ENCODE measurements around the gene SYTL3. TPM values are rescaled to one million over a fixed set of nuclear protein-coding genes. Genes with fewer than 3 reads are reported as not detected.

SYTL3 gene
- total and polyA plus RNA-seq, 9 of the 15 experiments (the other 6 are each of a cell fraction or from before 2014, with no cell fraction given): 0.04 to 0.46 (median 0.17) TPM; not detected in 1

GRCh38 chr6:158772851-158773371 lies 123.1 kb downstream of the SYTL3 start:
- ATAC-seq (no peak), FAIRE-seq (no peak), DNase-seq (ENCODE audit: extremely low read depth in 1 of 4, low spot score in 3 of 4) (no peak)
- Histone ChIP-seq H3K9me1 (ENCODE audit: control insufficient read depth, insufficient read depth, low read length) (no peaks in the 10 kb centered on the region), H3K36me3 (ENCODE audit: control insufficient read depth, insufficient read depth, low read length) (peaks cover 100% of the 10 kb centered on the region), H3K79me2 (ENCODE audit: control insufficient read depth, insufficient read depth, low read length) (no peaks in the 10 kb centered on the region), H3K4me2 (ENCODE audit: insufficient read depth, low read length) (no peak overlapping the region), H2AFZ (ENCODE audit: low read depth, low read length) (no peak overlapping the region), H3K9ac (ENCODE audit: insufficient read depth in 1 of 2, low read depth in 2 of 2, low read length in 2 of 2) (no peak overlapping the region), H3K27ac (ENCODE audit: extremely low read depth, low read depth, low read length) (no peak overlapping the region), H3K9me3 (replicated peaks; ENCODE audit: control insufficient read depth, insufficient read depth, low read depth, low read length) (no peaks in the 10 kb centered on the region), H3K27me3 (ENCODE audit: control insufficient read depth in 2 of 2, insufficient read depth in 2 of 2, low read length in 2 of 2) (no peaks in the 10 kb centered on the region), H3K4me1 (replicated peaks in 1 of 2; ENCODE audit: control insufficient read depth in 2 of 2, insufficient read depth in 2 of 2, low read length in 2 of 2) (no peaks in the 10 kb centered on the region), H3K4me3 (no peak overlapping the region), H4K20me1 (replicated peaks; ENCODE audit: control insufficient read depth, insufficient read depth, low read length) (peaks cover 3% of the 10 kb centered on the region)
- no TSS peak for BruUV-seq (replicated peaks)
- CTCF ChIA-PET (ENCODE audit: low intra/inter-chr PET ratio): no interaction called here
- no peak for TF ChIP-seq ZNF699 (CRISPR knock-in tag; IDR thresholded peaks at IDR 0.05; ENCODE audit: insufficient replicate concordance)
- TF ChIP-seq ZNF3 (CRISPR knock-in tag; IDR thresholded peaks at IDR 0.05): no peak
- TF ChIP-seq GABPA (tag; conservative IDR thresholded peaks at IDR 0.05; ENCODE audit: low read depth): no peak
- TF ChIP-seq ESRRA (IDR thresholded peaks at IDR 0.05; ENCODE audit: borderline replicate concordance, low read depth): no peak
- no peak for TF ChIP-seq PHTF2 (CRISPR knock-in tag; IDR thresholded peaks at IDR 0.05)
- TF ChIP-seq TSC22D4 (tag; IDR thresholded peaks at IDR 0.05): no peak
- no peak for TF ChIP-seq HMGXB4 (CRISPR knock-in tag; IDR thresholded peaks at IDR 0.05)
- TF ChIP-seq XRCC4 (IDR thresholded peaks at IDR 0.05; ENCODE audit: extremely low read depth, insufficient read depth, insufficient read length): no peak
- no peak for TF ChIP-seq ARID2 (IDR thresholded peaks at IDR 0.05)
- POLR2A ChIA-PET: interaction anchor here (0.5 to 2.7 kb wide), 8 partner anchors 8 to 1327 kb away, joined by 3 to 16 read pairs (median 4); no protein-coding TSS in a partner anchor
- in situ Hi-C loops (cut with MboI): no loop called here
- intact Hi-C loops (cut with micrococcal nuclease): no loop called here
- 94% methylated on average over 6 of the region's 6 CpGs for WGBS (ENCODE audit: insufficient coverage, low coverage, missing lambda C conversion rate)

Data from K562 (cell line).